Stimulated activated CD4-positive, alpha-beta T cell treated with anti-CD3 and anti-CD28 coated beads, Interleukin-1b, Interleukin-23, amount 100 ng/mL, for 48 hours (primary cell): ENCODE data around the gene ASPSCR1.

Experiments used
- DNase-seq: peaks from one replicate; pipeline ENCODE4 v3.0.0-alpha.2; 2020

ASPSCR1 gene

DNA sequence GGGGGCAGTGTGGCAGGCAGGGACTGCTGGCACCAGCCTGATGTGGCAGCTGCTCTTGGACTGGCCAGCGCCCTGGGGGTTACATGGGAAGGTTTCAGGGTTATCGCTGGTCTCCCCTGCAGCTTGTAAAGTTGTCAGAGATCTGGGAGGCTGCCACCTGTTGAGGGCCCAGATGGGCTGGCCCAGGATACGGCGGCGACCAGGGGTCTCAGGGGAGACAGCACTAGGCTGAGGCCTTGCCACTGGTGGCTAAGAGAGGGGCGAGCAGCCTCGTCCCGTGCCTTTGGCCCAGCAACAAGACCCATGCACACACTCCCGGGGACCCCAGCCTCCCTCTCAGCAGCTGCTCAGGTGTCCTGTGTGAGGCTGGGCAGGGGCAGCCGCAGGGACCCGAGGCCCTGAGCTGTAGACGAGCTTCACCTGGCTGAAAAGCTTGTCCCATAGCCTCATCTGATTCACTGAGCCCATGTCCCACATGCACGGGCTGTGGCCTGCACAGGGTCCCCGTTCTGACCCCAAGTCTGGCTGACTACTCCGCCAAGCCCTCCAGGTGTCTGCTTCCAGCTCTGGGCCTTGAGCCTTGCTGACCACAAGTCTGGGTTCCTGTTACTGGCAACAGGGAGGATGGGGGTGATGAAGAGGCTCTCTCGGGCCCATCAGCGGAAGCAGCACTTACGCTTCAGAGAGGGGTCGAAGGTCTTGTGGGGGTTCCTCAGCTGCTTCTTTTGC, 82.0 kb downstream of the ASPSCR1 start:
- DNase-seq, result no peak

- no peak for DNase-seq
These were observed 82.6 kb downstream of the ASPSCR1 start for GRCh38 chr17:82060001-82060380.

GRCh38 chr17:82060614-82061013, 83.2 kb downstream of the ASPSCR1 start:
- no peak for DNase-seq

- DNase-seq, result no peak
These were observed 83.9 kb downstream of the ASPSCR1 start for GRCh38 chr17:82061047-82061925.

DNA sequence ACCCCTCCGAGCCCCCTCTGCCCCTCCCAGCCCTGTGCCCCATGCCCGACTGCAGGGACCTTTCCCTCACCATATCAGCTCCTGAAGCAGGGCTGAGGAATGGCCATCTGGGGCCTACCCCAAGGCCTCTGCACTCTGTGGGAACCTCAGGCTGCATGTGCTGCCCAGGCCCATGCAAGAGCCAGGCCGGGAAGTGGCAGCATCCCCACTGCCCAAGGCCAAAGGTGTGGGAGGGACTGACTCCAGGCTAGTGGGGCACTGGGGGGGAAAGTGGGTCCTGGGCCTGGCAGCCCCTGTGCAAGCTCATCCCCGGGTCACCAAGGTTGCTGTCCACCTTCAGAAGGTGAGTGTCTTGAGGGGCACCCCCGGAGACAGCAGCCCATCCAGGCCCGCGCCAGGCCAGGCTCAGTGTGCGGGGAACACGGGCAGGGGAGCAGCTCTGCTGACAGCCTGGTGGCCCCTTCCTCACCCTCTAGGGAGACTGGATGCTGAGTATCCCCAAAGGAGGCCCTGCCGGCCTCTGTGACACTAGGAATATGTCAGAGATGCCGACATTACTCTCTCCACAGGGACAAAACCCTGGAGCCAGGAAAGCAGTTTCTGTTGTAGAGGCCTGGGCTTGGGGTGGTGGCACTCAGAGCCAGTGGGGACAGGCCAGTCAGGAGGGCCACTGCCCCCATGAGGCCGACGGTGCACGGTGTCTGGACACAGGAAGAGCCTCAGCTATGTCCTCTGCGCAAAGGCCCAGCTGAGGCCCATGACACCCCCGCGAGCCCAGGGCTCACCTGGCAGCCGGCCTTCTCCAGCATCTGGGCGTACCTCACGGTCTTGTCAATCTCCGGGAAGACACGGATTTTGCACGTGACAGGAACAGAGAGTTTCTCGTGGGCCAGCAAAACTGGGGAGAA, 84.9 kb downstream of the ASPSCR1 start:
- DNase-seq, result no peak

GRCh38 chr17:82062984-82063368, 85.5 kb downstream of the ASPSCR1 start:
- no peak for DNase-seq

DNA sequence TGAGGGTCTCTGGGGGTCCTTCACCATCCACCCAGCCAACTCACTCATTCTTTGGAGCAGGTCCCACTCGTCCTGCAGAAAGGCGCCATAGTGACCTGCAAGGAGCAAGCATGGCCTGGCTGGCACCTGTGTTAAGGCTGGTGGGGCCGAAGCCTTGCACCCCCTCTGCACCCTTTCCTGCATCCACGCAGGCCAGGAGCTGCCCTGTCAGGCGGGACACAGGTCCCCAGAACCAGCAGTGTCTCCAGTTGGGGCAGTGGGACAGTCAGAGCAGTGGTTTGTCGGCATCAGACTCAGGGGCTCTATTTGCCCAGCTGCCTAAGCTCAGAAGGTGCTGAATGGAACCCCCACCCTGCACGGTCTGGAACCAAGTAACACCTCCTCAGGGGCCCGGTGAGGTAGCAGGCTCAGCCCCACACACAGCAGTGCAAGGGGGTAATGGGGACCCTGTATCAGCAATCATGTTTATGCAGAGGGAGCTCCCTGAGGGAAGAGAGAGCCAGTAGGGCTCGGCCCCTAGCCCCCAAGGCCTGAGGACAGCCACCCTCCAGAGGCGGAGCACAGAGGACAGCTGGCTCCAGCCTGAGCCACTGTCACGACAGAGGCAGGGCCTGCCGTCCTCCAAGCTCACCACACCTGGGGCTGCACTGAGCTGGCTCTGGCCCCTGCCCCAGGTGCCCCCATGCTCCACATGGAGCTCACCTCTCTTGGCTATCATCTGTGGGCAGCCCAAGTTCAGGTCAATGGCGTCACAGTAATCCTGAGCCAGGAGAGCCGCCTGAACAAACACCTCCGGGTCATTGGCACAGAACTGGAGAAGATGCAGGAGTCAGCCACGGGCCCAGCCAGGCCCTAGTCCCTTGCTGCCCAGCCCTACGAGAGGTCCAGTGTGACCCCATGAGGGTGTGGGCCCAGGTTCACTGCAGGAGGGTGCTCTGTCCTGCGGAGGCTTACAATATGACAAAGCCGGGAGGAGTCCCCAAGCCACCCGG, 86.3 kb downstream of the ASPSCR1 start:
- no peak for DNase-seq

DNA sequence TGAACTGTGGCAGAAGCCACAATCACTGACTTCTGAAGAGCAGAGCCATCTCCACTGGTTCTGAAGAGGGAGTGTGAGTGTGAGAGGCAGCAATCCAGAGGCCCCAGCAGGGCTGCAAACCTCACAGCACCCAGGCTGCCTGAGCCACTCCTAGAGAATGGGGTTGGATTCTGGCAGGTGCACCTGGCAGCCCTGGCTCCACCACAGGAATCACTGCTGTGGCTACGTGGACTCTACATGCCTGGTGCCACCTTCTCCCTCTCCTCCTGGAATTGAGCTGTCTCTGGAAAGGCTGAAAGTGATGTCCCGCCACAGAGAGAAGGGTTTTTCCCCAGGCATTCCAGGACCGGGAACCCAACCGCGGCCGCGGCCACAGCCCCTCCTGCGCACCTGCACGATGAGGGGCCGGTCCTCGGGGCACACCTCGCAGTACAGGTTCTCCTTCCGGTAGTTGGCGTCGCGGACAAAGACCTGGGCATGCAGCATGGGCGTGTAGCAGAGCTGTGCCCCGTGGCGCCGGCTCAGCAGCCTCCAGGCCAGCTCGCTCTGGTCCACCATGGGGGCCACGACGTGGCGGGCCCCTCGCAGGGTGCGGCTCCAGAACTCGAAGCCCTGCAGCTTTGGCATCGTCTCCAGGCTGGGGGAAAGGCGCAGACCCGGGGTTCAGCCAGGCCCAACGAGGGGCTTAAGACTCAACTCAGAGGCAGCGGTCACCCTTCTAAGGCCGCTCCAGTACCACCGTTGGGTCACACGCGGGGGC, 87.2 kb downstream of the ASPSCR1 start:
- DNase-seq, result no peak

- no peak for DNase-seq
These were observed 87.8 kb downstream of the ASPSCR1 start for GRCh38 chr17:82065193-82065637.

- peak; percentile 70 for DNase-seq
These were observed 88.3 kb downstream of the ASPSCR1 start, which contains the start of gene DUS1L for GRCh38 chr17:82065638-82066303. Gene DUS1L, minus strand, starts transcription at chr17:82065804. Its CDS starts 745 bp downstream, at chr17:82065059.
